Head of caudate nucleus (tissue), 42 donors: ENCODE results near the gene TRIM45.
"Not testable (repeated sequence)": the region's sequence is repeated elsewhere in the genome, so short reads cannot be mapped to it uniquely, and the experiment has no call there.

Experiments
- DNase-seq, 42 donors: peaks; one replicate each; pipeline versions ENCODE4 v3.0.0 to v3.0.0-alpha.2; 2020 to 2021; ENCODE audit warnings: mixed read lengths in 7 of 42
- intact Hi-C: fragments of 100-400 bp; cut with DNase I; formaldehyde crosslinking; loops from one replicate; pipeline ENCODE4 v1.15.0; 2022

Gene TRIM45

GRCh38 chr1:117136749-117137148, 15.2 kb upstream of the TRIM45 start:
- DNase-seq = no peak
- intact Hi-C loops = no loop called here

GRCh38 chr1:117135329-117135728, 13.8 kb upstream of the TRIM45 start:
- intact Hi-C loops = no loop called here
- no peak for DNase-seq

- intact Hi-C loops = no loop called here
- no peak for DNase-seq
Observed at GRCh38 chr1:117130526-117130925, 9.0 kb upstream of the TRIM45 start.

DNA sequence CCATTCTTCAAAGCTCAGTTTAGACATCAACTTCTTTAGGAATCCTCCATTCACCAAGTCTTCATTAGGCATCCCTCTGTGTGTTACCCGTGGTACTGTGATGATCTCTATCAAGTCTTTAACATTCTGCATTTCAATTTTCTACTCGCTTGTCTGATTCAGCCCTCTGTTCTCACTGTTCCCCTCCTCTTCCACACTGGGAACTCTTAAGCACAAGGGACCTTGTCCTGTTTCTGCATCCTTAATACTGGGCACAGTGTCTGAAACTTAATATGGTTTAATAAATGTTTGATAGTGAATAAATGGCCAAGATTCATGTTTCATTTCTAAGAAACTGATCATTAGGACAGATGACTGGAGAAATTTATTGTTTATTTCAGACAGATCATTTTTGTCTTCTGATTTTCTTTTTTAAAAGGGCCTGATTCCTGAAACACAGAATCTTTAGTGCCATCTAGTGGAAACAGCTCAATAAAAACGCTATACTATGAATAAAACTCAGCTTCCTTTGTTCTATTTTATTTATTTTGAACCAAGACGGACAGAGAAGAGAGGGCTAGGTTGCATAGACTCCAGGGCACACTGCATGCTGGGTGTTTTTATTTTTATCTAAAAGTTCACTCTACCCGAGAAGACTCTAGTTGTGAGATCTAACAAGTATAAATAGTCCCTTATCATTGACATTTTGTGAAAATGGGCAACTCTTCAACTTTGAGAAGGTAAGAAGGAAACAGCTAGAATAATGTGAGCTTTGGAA, 7.0 kb upstream of the TRIM45 start:
- intact Hi-C loops = loop anchor here (2.0 to 10.0 kb wide), 2 partner anchors 62 to 236 kb away; partner anchors contain the start of gene MAN1A2
- DNase-seq = no peak

DNA sequence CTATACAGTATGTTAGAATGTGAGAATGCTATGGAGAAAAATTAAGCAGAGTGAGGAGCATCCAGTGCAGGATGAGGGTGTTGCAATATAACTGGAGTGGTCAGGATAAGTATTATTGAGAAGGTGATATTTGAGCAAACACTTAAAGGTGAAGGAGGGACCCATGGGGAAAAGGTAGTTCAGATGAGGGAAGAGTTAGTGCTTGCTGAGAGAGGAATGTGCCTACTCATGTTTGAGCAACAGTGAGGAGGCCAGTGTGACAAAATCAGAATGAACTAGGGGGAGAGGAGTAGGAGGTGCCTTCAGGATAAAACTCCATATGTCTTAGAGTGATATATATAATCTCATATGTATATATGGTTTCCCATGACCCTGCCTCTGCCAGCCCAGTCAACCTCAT, 6.2 kb upstream of the TRIM45 start:
- intact Hi-C loops = loop anchor here (2.0 to 10.0 kb wide), 2 partner anchors 61 to 237 kb away; partner anchors contain the start of gene MAN1A2
- no peak for DNase-seq

DNA sequence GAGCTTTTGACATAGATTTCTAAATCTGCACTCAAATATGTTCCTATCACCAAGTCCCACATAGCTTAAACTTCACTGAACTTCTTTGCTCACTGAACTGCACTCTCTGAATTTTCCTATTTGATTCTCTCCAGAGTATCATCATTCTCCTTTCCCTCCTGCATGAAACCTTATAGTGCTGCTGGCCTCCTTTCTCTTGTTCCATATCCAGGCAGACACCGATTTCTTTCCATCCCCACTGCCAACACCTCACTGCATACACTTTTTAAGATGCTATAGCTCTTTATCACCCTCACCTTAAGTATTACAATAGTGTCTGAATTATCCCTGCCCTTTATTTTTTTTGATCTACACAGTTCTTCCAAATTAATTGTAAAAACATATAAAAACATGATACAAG, 3.1 kb upstream of the TRIM45 start:
- DNase-seq = no peak
- intact Hi-C loops = loop anchor here (10.0 kb wide), 1 partner anchor 240 kb away; the partner anchor contains the start of gene MAN1A2

GRCh38 chr1:117123274-117123673, 1.7 kb upstream of the TRIM45 start:
- DNase-seq = no peak
- intact Hi-C loops = loop anchor here (10.0 kb wide), 1 partner anchor 242 kb away; the partner anchor contains the start of gene MAN1A2

GRCh38 chr1:117122330-117123025, 929 bp upstream of the TRIM45 start:
- intact Hi-C loops = loop anchor here (10.0 kb wide), 1 partner anchor 242 kb away; the partner anchor contains the start of gene MAN1A2
- DNase-seq = no peak

DNA sequence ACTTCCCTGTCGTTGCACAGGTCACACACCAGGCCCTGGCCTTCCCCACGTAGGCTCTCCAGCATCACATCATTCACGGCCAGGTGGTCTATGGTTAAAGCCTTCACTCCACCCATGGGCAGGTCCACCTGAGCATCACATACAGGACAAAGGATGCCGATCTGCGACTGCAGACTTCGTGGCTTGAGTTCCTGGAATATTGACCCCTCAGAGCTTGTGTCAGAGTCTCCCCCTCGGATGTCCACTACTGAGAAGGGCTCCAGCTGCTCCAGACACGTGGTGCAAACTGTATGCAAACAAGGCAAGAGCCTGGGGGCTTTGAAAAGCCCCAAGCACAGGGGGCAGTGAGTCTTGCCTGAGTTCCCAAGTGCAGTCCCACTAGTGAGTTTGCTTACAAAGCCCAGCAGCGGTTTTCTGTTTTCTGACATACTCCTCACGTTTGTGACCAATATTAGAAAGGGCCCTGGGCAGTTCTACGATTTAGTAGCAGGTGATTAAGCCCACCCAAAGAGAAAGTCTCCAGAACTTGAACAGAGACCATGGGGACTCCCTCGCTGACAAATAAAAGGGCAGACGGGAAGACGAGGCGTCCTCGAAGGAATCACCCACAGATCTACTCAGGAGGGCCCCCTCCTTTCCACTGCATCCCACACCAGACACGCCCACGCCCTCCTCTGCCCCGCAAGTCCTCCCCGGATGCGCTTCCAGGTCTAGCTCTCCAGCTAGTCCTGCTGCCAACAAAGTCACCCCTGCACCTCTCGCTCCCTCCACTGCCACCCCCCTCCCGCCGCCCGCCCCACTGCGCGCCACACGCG, 568 bp downstream of the TRIM45 start:
- intact Hi-C loops = loop anchor here (10.0 kb wide), 1 partner anchor 244 kb away; the partner anchor contains the start of gene MAN1A2
- DNase-seq = peak in 3 of 42 donors; percentile 12 to 63 (median 36)

GRCh38 chr1:117119144-117119543, 2.4 kb downstream of the TRIM45 start:
- intact Hi-C loops, DNase-seq: not testable (repeated sequence)

DNA sequence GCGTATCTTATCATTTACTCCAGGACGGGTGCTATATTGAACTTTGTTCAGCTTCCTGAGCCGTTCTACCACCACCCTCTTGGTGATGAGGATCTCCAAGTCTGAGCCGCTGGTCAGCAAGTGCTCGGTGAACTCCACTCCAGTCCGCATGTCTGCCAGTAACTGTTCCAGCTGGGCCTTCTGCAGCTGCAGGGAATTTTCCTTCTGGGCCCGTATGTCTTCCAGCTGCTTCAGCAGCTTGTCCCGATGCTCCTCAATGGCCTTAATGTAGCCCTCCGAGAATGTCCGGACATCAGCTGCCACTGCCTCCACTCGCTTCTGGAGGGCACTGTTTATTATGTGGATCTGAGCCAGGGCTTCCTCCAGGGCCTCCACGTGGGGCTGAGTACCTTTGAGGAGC, 3.4 kb downstream of the TRIM45 start:
- intact Hi-C loops = no loop called here
- DNase-seq = peak in 6 of 42 donors; percentile 9 to 45 (median 22)

DNA sequence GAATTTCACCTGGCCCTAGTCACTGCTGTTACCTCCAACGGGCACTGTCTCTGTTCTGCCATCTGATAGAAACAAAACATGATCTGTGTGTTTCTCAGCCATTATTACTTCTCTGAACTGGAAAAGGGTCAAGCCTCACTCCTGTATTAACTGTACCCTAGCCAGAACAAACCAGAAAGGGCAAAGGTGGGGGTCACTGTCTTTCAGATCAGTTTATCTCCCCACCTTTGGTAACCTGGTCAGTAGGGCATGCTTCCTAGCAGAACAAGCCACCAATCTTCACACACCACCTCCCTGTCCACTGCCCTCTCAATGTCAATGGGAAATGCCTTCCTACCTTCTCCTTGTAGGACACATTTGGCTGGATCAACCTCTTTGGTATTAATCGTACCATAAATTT, 3.9 kb downstream of the TRIM45 start:
- intact Hi-C loops = no loop called here
- DNase-seq = no peak

GRCh38 chr1:117116784-117117130, 4.8 kb downstream of the TRIM45 start:
- intact Hi-C loops = no loop called here
- no peak for DNase-seq

- DNase-seq = no peak
- intact Hi-C loops = no loop called here
Observed at GRCh38 chr1:117116090-117116783, 5.3 kb downstream of the TRIM45 start.

- no peak for DNase-seq
- intact Hi-C loops = no loop called here
Observed at GRCh38 chr1:117114877-117115276, 6.7 kb downstream of the TRIM45 start.

- intact Hi-C loops = no loop called here
Observed at GRCh38 chr1:117113199-117113598, 8.3 kb downstream of the TRIM45 start.

GRCh38 chr1:117112047-117112717, 9.4 kb downstream of the TRIM45 start:
- intact Hi-C loops = no loop called here
- no peak for DNase-seq

More at GRCh38 chr1:117113199-117113598, 8.3 kb downstream of the TRIM45 start:
- DNase-seq = peak in 34 of 42 donors; percentile 20 to 79 (median 55)

DNA sequence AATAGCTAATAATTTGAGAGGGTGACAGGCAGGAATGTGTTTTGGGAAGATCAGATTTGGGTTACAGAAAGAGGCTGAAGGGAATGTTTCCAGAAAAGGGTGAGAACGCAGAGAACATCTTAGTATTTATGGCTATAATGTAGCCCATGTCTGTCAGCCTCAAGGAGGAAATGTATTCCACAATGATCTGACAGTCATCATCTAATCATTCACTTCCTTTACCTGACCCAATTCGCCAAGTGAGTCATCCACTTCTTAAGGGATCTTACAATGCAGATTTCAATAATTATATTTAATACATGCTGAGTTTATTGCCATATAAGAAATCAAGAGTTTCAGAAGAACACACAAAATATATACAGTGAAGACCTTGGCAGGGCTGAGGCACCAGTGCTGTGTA, 10.8 kb downstream of the TRIM45 start:
- peak in 5 of 42 donors; percentile 15 to 50 (median 25) for DNase-seq
- intact Hi-C loops = no loop called here
